ENCODE measurements around the gene GNB5.

The GNB5 gene

DNA sequence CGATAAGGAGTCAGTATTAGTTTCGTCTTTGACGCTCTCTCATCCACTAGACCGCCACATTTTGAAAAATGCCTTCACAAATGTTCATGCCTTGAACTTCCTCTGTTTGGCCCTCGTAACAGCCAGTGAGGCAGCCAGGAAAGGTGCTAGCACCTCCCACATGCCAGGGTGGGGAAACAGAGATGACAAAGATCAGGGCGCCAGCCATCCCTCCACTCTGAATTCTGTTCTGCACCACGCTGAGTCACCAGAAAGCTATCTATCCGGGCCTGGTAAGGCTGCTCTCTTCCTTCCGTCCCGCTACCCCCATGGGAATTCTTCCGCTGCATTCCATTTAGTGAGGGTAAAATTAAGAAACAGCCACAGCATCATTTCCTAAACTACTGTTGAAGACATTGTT is 47.3 kb downstream of the GNB5 start:
- no peak overlapping the region for H3K4me3 ChIP-seq (ENCODE audit: low read depth, low read length)
- TF ChIP-seq, protein P1, sequence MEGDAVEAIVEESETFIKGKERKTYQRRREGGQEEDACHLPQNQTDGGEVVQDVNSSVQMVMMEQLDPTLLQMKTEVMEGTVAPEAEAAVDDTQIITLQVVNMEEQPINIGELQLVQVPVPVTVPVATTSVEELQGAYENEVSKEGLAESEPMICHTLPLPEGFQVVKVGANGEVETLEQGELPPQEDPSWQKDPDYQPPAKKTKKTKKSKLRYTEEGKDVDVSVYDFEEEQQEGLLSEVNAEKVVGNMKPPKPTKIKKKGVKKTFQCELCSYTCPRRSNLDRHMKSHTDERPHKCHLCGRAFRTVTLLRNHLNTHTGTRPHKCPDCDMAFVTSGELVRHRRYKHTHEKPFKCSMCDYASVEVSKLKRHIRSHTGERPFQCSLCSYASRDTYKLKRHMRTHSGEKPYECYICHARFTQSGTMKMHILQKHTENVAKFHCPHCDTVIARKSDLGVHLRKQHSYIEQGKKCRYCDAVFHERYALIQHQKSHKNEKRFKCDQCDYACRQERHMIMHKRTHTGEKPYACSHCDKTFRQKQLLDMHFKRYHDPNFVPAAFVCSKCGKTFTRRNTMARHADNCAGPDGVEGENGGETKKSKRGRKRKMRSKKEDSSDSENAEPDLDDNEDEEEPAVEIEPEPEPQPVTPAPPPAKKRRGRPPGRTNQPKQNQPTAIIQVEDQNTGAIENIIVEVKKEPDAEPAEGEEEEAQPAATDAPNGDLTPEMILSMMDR (IDR thresholded peaks at IDR 0.05; ENCODE audit: low read depth, low read length), result no peak

DNA sequence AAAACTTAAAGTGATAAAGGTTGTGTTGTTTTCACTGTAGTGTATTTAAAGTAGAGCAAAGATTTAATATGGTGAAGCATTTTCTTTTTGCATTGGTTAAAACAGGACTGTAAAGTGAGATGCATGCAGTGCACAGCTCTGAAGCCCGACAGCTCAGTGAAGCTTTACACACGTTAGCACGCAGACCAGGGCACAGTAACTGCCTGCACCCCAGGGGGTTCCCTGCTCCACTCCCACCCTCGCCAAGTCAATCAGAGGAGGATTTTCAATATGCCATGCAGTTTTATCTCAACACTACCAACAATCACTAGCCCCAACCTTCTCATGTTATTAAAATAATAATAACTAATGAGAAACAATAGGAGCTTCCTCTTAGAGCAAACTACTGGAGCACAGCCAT is 50.5 kb downstream of the GNB5 start:
- no peak overlapping the region for H3K4me3 ChIP-seq (ENCODE audit: low read depth, low read length)
- TF ChIP-seq, protein P1 (IDR thresholded peaks at IDR 0.05; ENCODE audit: low read depth, low read length), result no peak

DNA sequence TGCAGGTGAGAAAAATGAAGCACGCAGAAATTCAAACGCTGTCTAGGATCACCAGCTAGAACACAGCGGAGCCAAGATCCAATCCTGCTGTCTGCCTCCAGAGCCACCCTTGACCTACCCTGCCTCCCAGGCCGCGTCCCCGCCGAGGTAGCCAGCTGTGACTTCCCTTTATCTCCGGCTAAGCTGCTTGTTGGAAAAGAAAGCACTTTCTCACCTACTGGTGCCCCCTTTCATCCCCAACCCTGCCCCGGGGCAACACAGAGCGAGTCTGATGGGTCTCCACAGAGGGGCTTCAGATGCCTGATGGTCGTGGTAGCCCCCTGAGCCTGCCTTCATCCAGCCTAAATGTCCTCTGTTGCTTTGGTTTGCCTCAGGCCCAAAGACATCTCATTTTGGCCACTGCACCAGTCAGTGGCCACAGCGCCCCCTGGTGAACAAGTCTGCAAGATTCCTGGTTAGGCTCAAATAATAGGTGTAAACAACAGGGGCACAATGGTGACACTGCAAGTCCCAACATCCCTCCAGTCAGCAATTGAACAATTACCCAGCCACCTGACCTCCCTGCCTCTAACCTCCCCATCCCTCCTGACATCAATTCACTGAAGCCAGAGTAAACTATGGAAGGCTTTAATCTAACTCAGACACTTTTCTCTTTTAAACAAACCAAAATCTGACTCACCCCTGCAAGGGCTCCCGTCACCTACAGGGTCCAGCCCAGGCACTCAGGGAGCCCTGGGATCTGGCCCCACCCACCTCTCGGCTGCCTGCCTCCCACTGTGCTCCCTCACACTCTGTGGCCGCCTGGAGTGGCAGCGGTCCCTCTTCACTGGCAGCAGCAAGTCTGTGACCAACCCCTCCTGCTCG is 51.4 kb downstream of the GNB5 start:
- H3K4me3 ChIP-seq (ENCODE audit: low read depth, low read length), result no peak overlapping the region

DNA sequence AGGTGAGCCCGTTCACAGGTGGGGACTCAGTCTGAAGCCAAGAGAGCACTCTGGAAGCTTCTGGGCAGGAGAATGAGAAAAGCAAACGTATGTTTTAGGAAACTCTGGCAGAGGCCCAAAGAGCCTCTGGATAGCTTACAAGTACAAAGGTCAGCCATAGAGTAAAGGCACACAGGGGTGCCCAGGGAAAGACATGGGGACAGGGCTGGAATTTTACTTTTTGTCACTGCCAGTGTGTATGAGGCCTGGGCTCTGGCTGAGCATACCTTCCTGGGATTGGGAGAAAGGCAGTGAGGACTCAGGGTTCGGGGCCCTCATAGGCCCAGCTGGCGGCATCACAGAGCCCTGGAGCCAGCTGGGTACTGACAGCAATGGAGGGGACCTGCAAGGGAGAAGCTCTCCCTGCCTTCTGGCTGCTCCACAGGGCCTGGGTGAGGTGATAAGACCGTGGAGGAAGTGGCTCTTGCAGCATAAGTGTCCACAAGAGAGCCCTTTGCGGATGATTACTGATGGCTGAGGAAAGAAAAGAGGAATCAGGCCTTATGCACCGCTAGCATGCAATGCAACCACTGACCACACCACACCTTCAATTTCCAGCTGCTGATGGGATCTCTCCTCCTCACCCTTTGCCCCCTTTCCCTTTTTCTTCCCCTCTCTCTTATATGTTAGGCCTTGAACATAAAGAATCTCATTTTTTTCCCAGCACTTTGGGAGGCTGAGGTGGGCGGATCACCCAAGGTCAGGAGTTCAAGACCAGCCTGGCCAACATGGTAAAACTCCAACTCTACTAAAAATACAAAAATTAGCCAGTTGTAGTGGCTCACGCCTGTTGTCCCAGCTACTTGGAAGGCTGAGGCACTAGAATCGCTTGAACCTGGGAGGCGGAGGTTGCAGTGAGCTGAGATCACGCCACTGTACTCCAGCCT is 53.5 kb downstream of the GNB5 start:
- H3K4me3 ChIP-seq (ENCODE audit: low read depth, low read length), result no peak overlapping the region
- TF ChIP-seq, protein P1 (IDR thresholded peaks at IDR 0.05; ENCODE audit: low read depth, low read length), result no peak

More for the DNA sequence above, 51.4 kb downstream of the GNB5 start:
- TF ChIP-seq, protein P1 (IDR thresholded peaks at IDR 0.05; ENCODE audit: low read depth, low read length), result peak; percentile 59

DNA sequence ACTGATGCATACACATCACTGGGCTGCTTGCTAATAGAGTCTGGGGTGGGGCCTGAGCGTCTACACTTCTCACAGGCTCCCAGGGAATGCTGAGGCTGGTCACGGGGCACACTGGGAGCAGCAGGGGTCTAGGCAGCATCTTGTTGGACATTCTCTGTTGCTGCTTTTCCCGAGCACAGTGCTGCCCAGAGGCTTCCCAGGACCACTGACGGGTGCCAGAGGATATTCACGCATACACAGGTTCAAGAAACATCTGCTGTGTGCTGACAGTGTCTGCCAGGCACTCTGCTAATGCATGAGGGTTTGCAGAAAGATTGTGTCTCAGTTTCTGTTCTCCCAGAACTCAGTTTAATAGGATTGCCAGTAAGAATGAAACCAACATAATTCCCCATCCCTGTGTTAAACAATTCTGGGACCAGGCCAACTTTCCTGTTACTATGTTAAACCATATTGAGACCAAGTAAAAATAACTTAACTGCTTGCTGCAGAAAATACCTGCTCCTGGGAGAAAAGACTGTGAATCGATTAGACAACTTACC is 54.7 kb downstream of the GNB5 start:
- no peak overlapping the region for H3K4me3 ChIP-seq (ENCODE audit: low read depth, low read length)
- TF ChIP-seq, protein P1 (IDR thresholded peaks at IDR 0.05; ENCODE audit: low read depth, low read length), result no peak

DNA sequence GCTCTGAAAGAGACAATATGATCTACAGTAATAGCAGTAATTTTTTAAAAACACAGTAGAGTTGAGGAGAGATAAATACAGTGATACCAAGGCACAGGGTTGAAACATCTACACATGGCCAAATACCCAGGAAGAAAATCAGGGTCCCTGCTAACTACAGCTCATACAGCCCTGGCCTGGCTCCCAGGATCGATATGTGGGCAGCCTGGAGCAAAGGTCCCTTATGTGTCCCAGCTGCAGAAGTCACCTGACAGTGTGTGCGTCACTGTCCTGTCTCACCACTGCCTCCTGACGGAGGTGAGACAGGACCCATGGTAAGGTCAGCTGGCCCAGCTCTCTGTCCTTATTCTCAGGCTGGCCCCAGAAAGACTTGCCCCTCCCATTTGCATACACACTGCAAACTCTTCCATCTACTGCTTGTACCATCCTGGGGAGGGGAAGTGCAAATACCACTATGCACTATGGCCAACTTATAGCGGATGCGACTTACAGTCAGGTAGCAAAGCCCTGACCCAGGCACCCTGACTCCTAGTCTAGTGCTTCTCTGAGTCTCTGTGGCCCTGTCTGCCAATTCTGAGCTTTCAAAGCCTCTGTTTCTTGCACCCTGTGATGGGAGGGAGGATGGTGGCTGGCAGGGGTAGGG is 56.6 kb downstream of the GNB5 start:
- TF ChIP-seq, protein P1 (IDR thresholded peaks at IDR 0.05; ENCODE audit: low read depth, low read length), result no peak
- H3K4me3 ChIP-seq (ENCODE audit: low read depth, low read length), result no peak overlapping the region
